Measurements from ENCODE around the gene TMX4.

TMX4 gene

DNA sequence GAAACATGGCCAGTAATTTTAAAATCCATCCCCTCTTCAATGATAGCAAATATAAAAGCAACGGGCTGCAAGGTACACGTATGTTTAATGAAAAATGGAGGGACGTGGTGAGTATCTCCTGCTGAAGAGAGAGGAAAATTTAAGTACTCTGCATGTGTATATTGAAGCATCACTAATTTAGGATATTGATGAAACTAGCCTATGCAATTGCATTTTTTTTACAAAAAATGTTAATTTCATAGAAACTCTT, 362 bp upstream of the TMX4 start:
- no peak for DNase-seq

- peak in 21 of 51 donors; percentile 42 to 88 (median 72) for DNase-seq
Observed at GRCh38 chr20:8018958-8019245, 659 bp downstream of the TMX4 start.

DNA sequence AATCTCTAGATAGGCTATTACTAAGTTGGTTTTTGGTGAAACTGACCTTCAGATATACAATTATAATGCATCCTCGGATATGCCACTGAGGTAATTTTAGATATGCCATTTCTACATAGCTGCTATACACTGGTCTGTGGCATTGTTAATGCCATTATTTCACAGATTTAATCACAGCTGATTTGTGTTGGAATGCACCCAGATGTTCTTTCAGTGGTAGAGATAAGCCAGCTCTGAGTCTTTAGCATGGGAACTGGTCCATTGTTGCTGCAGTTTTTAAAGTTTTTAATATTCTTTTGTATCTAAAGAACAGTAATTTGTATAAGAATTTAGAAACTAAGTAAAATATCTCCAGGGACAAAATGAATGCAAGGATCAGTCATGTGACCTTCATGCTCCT, 6.8 kb downstream of the TMX4 start:
- DNase-seq, result no peak

DNA sequence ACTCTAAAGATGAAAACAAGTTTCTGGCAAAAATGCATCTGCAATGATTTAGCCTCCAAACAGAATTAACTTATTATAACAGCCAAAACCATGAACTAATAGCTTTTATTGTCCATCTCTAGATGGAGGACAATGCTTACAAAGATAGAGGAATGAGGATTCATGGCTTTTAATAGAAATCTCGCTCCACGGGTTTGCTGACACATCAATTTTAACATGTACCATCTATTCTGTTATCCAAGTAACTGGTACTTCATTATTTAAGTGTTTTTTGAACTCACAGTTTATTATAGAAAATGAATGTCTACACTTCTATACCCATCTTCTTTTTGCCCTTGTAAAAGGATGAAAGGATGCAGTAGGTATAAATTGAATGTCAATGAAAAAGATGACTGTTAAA, 10.8 kb downstream of the TMX4 start:
- DNase-seq, result no peak

DNA sequence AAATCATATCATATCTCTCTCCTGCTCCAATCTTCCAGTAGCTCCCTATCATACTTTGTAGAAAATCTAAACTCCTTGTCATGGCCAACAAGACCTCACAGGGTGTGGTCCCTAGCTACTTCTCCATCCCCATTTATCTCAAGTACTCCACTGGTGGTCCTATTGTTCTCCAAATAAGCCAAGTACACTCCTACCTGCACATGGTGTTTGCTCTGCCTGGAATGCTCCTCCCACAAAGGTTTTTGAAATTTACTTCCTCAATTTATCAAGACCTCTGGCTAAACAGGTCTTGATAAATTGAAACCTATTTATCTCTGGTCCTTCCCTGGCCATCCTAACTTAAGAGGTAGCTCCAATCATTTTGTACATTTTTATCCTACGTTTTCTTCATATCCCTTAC, 12.1 kb downstream of the TMX4 start:
- no peak for DNase-seq

DNA sequence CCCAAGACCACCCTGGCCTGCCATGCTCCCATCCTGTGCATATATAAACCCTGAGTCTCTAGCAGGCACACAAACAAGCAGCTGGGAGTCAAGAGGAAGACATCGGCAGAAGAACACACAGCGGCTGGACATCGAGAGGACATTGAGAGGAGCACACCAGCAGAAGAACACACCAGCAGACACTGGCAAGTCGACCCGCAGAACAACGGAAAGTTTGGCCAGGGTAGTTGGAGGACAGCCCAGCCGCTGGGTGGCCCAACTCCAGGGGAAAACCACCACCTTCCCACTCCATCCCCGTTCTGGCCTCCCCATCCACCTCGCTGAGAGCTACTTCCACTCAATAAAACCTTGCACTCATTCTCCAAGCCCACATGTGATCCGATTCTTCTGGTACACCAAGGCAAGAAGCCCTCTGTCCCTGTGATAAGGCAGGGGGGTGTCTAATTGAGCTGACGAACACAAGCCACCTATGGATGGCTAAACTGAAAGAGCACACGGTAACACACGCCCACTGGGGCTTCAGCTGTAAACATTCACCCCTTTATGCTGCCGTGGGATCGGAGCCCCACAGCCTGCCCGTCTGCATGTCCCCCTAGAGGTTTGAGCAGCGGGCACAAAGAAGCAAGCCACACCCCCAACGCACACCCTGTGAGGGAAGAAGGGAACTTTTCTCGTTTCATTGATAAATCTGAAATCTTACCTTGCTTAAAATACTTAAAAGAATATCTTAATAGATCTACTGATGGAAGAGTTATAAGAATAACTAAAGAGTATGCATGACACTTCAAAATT, 13.8 kb downstream of the TMX4 start:
- DNase-seq, result no peak

GRCh38 chr20:8005033-8005432, 14.5 kb downstream of the TMX4 start:
- no peak for DNase-seq

- DNase-seq, result no peak
Observed at GRCh38 chr20:8002056-8002455, 17.5 kb downstream of the TMX4 start.

DNA sequence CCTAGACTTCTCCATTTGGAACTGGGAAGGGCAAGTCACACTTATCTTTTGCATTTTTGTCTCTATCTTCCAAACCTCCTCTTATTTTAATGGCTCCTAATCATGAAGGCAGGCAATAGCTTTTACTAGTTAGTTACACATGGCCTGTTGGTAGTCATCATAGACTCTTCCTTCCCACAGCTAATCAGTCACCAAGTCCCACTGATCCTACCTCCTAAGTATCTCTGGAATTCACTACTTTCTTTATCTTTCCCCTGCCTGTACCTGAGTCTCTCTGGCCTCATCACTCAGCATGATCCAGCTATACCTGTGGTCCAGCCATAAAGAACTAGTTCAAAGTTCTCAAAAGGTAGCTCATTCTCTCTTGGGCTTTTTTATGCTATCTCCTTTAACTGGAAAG, 18.8 kb downstream of the TMX4 start:
- DNase-seq, result no peak

- DNase-seq, result no peak
Observed at GRCh38 chr20:7996898-7997297, 22.7 kb downstream of the TMX4 start.

DNA sequence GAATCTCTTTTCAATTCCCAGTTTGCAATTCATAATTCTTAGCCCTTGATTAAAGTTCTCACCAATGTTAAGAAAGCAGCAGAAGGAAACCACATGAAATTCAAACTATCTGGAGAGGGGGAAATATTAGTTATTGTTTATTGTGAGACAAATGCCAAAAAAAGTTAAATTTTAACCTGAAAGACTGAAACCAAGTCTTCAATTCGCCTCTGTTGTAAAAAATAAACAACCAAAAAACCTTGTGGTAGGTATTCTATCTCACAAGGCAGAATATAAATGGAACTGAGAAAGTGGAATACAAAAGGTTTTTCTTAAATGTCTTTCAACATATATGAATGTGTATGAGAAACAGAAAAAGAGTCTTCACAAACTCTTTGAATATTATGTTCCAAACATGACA, 24.8 kb downstream of the TMX4 start:
- DNase-seq, result no peak

DNA sequence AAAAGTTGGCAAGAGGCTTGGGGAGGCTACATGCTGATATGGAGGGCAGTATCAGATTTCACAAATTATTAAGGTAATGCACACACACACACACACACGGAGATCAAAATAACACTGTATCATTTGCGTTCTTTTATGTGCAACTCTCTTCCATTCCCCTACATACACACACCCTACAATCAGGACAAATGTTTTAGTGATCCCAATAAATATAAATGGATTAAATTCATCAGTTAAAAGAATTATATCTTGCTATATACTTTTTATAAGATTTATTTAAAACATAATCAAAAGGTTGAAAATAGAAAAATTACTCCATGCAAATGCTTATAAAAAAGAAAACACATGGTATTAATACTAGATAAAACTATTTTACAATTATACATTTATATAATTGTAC, 25.9 kb downstream of the TMX4 start:
- DNase-seq, result no peak

GRCh38 chr20:7993238-7993637, 26.3 kb downstream of the TMX4 start:
- no peak for DNase-seq

DNA sequence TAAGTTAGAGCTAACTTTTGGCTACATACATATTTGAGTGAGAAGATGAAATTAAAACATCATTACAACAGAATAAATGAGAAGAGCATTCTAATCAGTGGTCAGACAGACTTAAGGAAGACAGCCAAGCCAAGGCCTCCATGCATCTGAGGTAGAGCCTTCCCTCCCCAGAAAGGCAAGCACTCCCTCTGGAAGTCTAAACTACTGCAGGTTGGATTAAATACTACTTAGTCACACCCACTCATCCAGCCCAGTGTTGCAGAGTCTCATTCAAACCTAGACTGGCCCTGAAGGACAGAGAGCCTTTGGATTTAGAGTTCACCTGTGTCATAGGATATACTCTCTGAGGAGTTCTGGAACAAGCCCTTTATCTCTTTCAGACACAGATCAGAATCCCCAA, 29.2 kb downstream of the TMX4 start:
- no peak for DNase-seq

DNA sequence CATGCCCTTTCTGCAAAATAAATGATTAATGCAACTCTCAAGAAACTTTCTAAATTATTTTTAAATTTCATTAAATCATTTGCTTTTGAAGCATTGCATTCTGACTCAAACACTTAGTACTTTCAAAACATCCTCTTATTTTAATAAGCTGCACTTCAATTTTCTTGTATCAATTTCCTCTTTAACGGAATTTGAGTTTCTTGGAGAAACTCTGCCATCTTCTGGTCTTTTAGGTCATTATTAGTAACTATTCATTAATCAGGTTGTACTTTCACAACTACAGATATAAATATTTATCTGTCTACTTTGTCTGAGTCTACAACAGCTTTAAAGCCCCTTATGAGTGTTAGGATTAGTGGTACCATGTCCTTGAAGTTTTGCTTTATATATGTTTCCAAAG, 30.2 kb downstream of the TMX4 start:
- no peak for DNase-seq

GRCh38 chr20:7985916-7986315, 33.6 kb downstream of the TMX4 start:
- no peak for DNase-seq

GRCh38 chr20:7984192-7984591, 35.4 kb downstream of the TMX4 start:
- DNase-seq, result no peak

- no peak for DNase-seq
Observed at GRCh38 chr20:7981374-7981773, 38.2 kb downstream of the TMX4 start.

GRCh38 chr20:7980332-7981046, 39.1 kb downstream of the TMX4 start:
- peak in 9 of 51 donors; percentile 1 to 62 (median 9) for DNase-seq

GRCh38 chr20:7977709-7978108, 41.9 kb downstream of the TMX4 start:
- DNase-seq, result no peak

DNA sequence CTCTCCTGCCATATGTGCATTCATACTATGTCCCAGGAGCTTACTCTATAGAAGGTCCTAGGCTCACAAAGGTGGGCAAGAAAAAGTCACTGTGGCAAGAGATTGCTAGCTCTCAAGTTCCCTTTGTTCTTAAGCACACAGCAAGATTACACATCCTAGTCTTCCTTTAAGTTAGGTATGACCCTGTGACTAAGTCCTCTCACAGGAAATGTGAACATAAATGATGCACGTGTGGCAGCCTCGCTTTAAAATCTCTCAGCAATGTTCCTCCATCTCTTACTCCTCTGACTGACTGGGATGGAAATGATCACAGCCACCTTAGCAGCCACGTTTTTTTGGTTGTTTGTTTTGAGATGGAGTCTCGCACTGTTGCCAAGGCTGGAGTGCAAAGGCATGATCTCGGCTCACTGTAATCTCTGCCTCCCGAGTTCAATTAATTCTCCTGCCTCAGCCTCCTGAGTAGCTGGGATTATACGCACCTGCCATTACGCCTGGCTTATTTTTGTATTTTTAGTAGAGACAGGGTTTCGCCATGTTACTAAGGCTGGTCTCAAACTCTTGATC, 43.6 kb downstream of the TMX4 start:
- no peak for DNase-seq

- DNase-seq, result no peak
Observed at GRCh38 chr20:7974785-7975435, 44.7 kb downstream of the TMX4 start.
